ENCODE measurements around the gene C11orf97.
"Not testable (repeated sequence)": the region's sequence is repeated elsewhere in the genome, so short reads cannot be mapped to it uniquely, and the experiment has no call there.

C11orf97 gene

DNA sequence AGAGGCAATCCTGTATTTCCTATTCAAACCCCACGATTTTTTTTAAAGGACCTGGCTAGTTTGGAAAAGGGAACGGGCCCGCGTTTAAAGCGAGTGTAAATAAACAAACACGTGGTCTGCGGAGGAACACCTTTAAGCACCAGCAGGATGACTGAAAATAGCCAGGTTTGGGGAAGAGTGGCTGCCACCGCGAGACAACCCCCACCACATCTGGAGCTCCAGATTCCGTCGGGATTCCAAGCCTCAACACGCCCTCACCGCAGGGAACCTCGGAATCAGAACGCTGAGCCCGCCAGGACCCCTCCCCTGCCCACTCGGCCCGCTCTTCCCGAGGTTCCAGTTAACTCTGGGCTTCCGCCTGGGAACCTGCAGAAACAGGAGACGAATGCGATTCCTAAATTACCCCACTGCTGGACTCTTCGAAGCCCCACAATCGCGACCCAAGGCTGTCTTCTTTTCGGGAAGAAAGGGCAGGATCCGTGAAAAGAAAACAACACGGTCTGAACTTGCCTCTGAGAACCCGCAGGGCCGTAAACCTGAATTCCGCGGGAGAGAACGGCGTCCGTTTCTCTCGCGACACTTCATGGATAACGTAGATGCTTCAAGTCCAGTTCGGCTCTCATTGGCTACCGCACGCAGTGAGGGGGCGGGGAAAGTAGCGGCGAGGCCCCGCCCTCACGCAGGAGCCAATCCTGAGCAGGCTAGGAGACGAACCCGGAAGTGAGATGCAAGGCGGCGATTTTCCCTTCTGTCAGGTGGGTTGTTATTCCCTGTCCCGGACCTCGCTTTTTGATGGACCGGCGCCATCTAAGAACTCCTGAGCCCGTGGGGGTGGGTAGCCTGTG, 18.8 kb upstream of the C11orf97 start, which contains the start of the genes ANKRD49 and MRE11:
Gene ANKRD49, plus strand, starts transcription at position 704 of the 845 bp plus-strand sequence. CDS start 2,710 bp downstream, outside the sequence.
Gene MRE11, minus strand, starts transcription at position 564 of the 845 bp plus-strand sequence. CDS start 1,043 bp downstream, outside the sequence.
- H3K4me3 ChIP-seq (ENCODE audit: low read depth, low read length) = peak within 1 kb of the TSS; percentile 82
- TF ChIP-seq, protein P1, sequence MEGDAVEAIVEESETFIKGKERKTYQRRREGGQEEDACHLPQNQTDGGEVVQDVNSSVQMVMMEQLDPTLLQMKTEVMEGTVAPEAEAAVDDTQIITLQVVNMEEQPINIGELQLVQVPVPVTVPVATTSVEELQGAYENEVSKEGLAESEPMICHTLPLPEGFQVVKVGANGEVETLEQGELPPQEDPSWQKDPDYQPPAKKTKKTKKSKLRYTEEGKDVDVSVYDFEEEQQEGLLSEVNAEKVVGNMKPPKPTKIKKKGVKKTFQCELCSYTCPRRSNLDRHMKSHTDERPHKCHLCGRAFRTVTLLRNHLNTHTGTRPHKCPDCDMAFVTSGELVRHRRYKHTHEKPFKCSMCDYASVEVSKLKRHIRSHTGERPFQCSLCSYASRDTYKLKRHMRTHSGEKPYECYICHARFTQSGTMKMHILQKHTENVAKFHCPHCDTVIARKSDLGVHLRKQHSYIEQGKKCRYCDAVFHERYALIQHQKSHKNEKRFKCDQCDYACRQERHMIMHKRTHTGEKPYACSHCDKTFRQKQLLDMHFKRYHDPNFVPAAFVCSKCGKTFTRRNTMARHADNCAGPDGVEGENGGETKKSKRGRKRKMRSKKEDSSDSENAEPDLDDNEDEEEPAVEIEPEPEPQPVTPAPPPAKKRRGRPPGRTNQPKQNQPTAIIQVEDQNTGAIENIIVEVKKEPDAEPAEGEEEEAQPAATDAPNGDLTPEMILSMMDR (IDR thresholded peaks at IDR 0.05; ENCODE audit: borderline replicate concordance, insufficient read depth, low read depth, low read length) = no peak

GRCh38 chr11:94494126-94494680, 18.1 kb upstream of the C11orf97 start:
- peak overlapping the region; percentile 82 for H3K4me3 ChIP-seq (ENCODE audit: low read depth, low read length)
- TF ChIP-seq, protein P1 (IDR thresholded peaks at IDR 0.05; ENCODE audit: borderline replicate concordance, insufficient read depth, low read depth, low read length) = no peak

DNA sequence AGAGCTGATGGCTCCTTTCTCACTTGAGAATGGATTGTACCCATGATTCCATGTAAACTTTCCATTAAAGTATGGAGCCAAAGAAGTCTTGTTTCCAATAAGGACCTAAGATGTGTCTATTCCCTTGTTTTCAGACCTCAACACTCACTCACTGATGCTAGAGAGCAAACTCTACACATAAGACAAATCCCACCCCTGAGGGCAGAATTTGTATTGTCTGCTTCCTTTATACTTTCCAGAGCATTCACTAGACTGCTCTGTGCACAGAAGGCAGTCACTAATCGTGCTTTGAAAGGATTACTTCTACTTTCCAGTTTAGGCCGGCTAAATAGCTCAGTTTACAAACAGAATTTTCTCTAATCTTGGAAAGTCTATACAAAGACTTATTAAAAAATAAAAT, 12.1 kb upstream of the C11orf97 start:
- no peak overlapping the region for H3K4me3 ChIP-seq (ENCODE audit: low read depth, low read length)
- TF ChIP-seq, protein P1 (IDR thresholded peaks at IDR 0.05; ENCODE audit: borderline replicate concordance, insufficient read depth, low read depth, low read length) = no peak

GRCh38 chr11:94501522-94501921, 10.7 kb upstream of the C11orf97 start:
- no peak overlapping the region for H3K4me3 ChIP-seq (ENCODE audit: low read depth, low read length)
- TF ChIP-seq, protein P1 (IDR thresholded peaks at IDR 0.05; ENCODE audit: borderline replicate concordance, insufficient read depth, low read depth, low read length) = no peak

- TF ChIP-seq, protein P1 (IDR thresholded peaks at IDR 0.05; ENCODE audit: borderline replicate concordance, insufficient read depth, low read depth, low read length) = peak; percentile 27; the same call in 1 of the 2 replicates
- H3K4me3 ChIP-seq (ENCODE audit: low read depth, low read length) = no peak overlapping the region
Observed at GRCh38 chr11:94504689-94505293, 7.5 kb upstream of the C11orf97 start.

GRCh38 chr11:94506513-94506912, 5.7 kb upstream of the C11orf97 start:
- not testable (repeated sequence) for H3K4me3 ChIP-seq (ENCODE audit: low read depth, low read length)

- TF ChIP-seq, protein P1 (IDR thresholded peaks at IDR 0.05; ENCODE audit: borderline replicate concordance, insufficient read depth, low read depth, low read length) = no peak
Observed at GRCh38 chr11:94507485-94507884, 4.8 kb upstream of the C11orf97 start.

More at GRCh38 chr11:94507485-94507884, 4.8 kb upstream of the C11orf97 start:
- H3K4me3 ChIP-seq (ENCODE audit: low read depth, low read length) = no peak overlapping the region

Data from GM12875 (cell line).